Central memory CD8-positive, alpha-beta T cell (primary cell): ENCODE data around the gene NGLY1.

Source experiments
- ATAC-seq: fragments of 150-1000 bp; cut with Tn5 transposase; replicated peaks from 2 replicates; pipeline ENCODE4 v1.10.0; 2022; ENCODE audit warnings: mild to moderate bottlenecking, moderate FRiP score, moderate number of reproducible peaks; ENCODE audit not compliant: poor library complexity, severe bottlenecking; ENCODE audit errors: extremely low read depth
- DNase-seq, 2 donors: peaks; one replicate each; pipeline ENCODE4 v3.0.0; 2021; ENCODE audit warnings: low spot score in 2 of 2
- H3K27ac Mint-ChIP-seq: one replicate; pipeline ENCODE4 v1.8.0; 2022; ENCODE audit warnings: low read depth, mild to moderate bottlenecking, moderate library complexity, mixed read lengths
- H3K27me3 Mint-ChIP-seq: one replicate; pipeline ENCODE4 v1.8.0; 2022; ENCODE audit warnings: mixed read lengths
- H3K36me3 Mint-ChIP-seq: one replicate; pipeline ENCODE4 v1.8.0; 2022; ENCODE audit warnings: mild to moderate bottlenecking, moderate library complexity, mixed read lengths; ENCODE audit not compliant: insufficient read depth
- H3K4me1 Mint-ChIP-seq: one replicate; pipeline ENCODE4 v1.8.0; 2022; ENCODE audit warnings: mixed read lengths
- H3K4me3 Mint-ChIP-seq: one replicate; pipeline ENCODE4 v1.8.0; 2022; ENCODE audit warnings: mild to moderate bottlenecking, moderate library complexity, mixed read lengths
- H3K9me3 Mint-ChIP-seq: one replicate; pipeline ENCODE4 v1.8.0; 2022; ENCODE audit warnings: mixed read lengths

NGLY1 gene

DNA sequence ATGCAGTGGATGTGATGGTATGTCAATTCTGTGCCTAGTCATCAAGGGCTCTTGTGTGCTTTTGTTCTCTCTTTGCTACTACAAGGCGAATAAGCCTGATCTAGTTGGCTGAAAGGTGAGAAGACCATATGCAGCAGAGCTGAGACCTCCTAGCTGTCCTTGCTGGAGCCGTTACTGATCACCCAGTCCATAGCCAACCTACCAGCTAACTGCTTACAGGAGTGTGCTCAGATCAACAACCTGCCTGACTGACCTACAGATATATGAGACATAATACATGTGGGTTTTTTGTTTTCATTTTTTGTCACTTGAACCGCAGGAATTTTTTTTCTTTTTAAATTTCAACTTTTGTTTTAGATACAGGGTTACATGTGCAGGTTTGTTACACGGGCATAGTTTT, 29.4 kb upstream of the NGLY1 start:
- H3K27ac Mint-ChIP-seq = no peak overlapping the region
- H3K36me3 Mint-ChIP-seq = no peaks in the 10 kb centered on the region
- DNase-seq = no peak
- peaks cover 17% of the 10 kb centered on the region for H3K27me3 Mint-ChIP-seq
- H3K4me1 Mint-ChIP-seq = no peaks in the 10 kb centered on the region
- H3K4me3 Mint-ChIP-seq = no peak overlapping the region
- no peak for ATAC-seq
- H3K9me3 Mint-ChIP-seq = no peaks in the 10 kb centered on the region

GRCh38 chr3:25804676-25805075, 21.4 kb upstream of the NGLY1 start:
- Mint-ChIP-seq H3K27me3 (peaks cover 39% of the 10 kb centered on the region), H3K36me3 (no peaks in the 10 kb centered on the region), H3K4me3 (no peak overlapping the region), H3K9me3 (no peaks in the 10 kb centered on the region), H3K4me1 (no peaks in the 10 kb centered on the region), H3K27ac (no peak overlapping the region)
- DNase-seq (no peak), ATAC-seq (no peak)

DNA sequence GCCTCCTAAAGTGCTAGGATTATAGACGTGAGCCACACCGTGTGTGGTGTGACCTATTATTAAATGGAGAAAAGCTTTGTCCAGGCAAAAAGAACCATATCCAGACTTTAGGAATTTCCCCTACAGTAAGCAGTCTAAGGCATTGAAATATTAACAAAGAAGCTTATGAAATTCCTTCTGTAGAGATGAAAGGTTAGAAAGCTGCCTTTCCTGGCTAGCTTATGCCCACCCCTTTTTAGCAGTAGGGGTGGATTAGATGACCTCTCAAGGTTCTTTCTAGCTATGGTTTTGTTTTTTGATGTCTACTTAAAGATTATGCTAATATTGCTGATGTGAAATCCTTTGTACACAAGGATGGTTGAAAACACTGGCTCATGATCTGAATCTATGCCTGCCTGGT, 20.6 kb upstream of the NGLY1 start:
- H3K27ac Mint-ChIP-seq = no peak overlapping the region
- ATAC-seq = no peak
- no peaks in the 10 kb centered on the region for H3K36me3 Mint-ChIP-seq
- H3K9me3 Mint-ChIP-seq = no peaks in the 10 kb centered on the region
- H3K27me3 Mint-ChIP-seq = peaks cover 32% of the 10 kb centered on the region
- H3K4me3 Mint-ChIP-seq = no peak overlapping the region
- no peaks in the 10 kb centered on the region for H3K4me1 Mint-ChIP-seq
- no peak for DNase-seq

DNA sequence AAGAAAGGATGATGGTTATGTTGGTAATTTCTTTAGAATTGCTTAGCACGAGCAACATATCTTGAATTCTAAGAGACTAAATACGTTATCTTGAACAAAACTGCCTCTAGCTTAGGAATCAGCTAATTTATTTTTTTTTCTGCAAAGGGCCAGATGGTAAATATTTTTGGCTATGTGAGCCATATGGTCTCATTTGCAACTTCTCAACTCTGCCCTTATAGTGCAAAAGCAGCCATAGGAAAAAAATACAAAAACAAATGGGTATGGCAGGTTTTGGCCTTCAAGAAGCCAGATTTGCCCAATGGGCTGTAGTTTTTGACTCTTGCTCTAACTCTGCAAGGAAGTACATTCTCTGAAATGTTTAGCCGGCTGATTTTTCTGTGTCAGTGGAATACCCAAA, 18.5 kb upstream of the NGLY1 start:
- DNase-seq = no peak
- Mint-ChIP-seq H3K9me3 (no peaks in the 10 kb centered on the region), H3K27me3 (peaks cover 19% of the 10 kb centered on the region), H3K4me1 (no peaks in the 10 kb centered on the region), H3K27ac (no peak overlapping the region), H3K4me3 (no peak overlapping the region), H3K36me3 (no peaks in the 10 kb centered on the region)
- ATAC-seq = no peak

GRCh38 chr3:25789596-25790556, 6.6 kb upstream of the NGLY1 start, which contains the start of gene OXSM:
Gene OXSM, plus strand, starts transcription at chr3:25790090. Its CDS starts 931 bp downstream, at chr3:25791021.
- peak; percentile 85 for ATAC-seq

DNA sequence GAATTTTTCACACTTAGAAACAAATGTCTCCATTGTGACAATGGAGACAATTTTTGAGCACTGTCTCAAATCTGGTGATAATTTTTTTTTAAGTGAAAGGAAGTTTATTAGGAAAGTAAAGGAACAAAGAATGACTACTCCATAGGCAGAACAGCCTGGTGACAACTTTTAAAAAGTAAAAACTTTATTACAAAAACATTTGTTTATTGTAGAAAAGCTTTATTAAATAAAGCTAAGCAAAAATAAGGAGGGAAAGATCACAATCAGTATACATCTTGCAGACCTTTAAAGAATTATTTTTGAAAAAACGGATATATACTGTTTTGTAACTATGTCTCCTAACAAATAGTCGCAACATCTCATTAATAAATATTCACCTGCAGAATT, 6.0 kb upstream of the NGLY1 start:
- Mint-ChIP-seq H3K27ac (peak overlapping the region; percentile 98), H3K4me3 (peak overlapping the region; percentile 99), H3K9me3 (no peaks in the 10 kb centered on the region), H3K36me3 (peaks cover 5% of the 10 kb centered on the region), H3K4me1 (peaks cover 15% of the 10 kb centered on the region), H3K27me3 (no peaks in the 10 kb centered on the region)
- DNase-seq (no peak), ATAC-seq (no peak)

More at GRCh38 chr3:25789596-25790556, 6.6 kb upstream of the NGLY1 start, which contains the start of gene OXSM:
- peak; percentile 70 to 82 for DNase-seq
- Mint-ChIP-seq H3K9me3 (no peaks in the 10 kb centered on the region), H3K4me1 (peaks cover 13% of the 10 kb centered on the region), H3K27ac (peak within 1 kb of the TSS; percentile 98), H3K27me3 (no peaks in the 10 kb centered on the region), H3K36me3 (peaks cover 7% of the 10 kb centered on the region), H3K4me3 (peak within 1 kb of the TSS; percentile 99)

DNA sequence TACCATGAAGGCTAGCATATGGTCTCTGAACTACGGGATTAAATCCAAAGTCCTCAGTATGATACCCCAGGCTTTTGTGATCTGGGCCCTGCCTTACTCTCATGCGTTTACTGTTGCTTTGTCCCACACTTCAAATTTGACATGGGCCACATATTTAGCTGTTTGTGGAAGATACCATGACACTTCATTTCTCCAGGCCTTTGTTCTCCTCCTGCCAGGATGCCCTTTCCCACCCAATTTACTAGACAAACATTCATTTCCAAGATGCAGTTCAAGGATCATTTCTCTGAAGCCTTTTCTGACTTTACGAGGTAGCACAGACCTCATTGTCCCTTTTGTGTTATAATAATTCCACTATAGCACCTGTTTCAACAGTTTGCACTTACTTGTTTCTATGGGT, 4.4 kb upstream of the NGLY1 start:
- Mint-ChIP-seq H3K9me3 (no peaks in the 10 kb centered on the region), H3K4me1 (peaks cover 22% of the 10 kb centered on the region), H3K4me3 (no peak overlapping the region), H3K27ac (no peak overlapping the region), H3K36me3 (peaks cover 5% of the 10 kb centered on the region), H3K27me3 (no peaks in the 10 kb centered on the region)
- ATAC-seq (no peak), DNase-seq (no peak)

GRCh38 chr3:25785826-25786225, 2.6 kb upstream of the NGLY1 start:
- H3K4me3 Mint-ChIP-seq = no peak overlapping the region

GRCh38 chr3:25784971-25785370, 1.7 kb upstream of the NGLY1 start:
- Mint-ChIP-seq H3K9me3 (no peaks in the 10 kb centered on the region), H3K36me3 (peaks cover 9% of the 10 kb centered on the region), H3K27ac (no peak overlapping the region), H3K27me3 (no peaks in the 10 kb centered on the region), H3K4me1 (peaks cover 34% of the 10 kb centered on the region), H3K4me3 (peak overlapping the region; percentile 83)
- DNase-seq = no peak
- no peak for ATAC-seq

More at GRCh38 chr3:25785826-25786225, 2.6 kb upstream of the NGLY1 start:
- Mint-ChIP-seq H3K36me3 (peaks cover 10% of the 10 kb centered on the region), H3K27me3 (no peaks in the 10 kb centered on the region), H3K9me3 (no peaks in the 10 kb centered on the region), H3K27ac (no peak overlapping the region), H3K4me1 (peaks cover 34% of the 10 kb centered on the region)
- no peak for ATAC-seq
- no peak for DNase-seq

- DNase-seq (no peak), ATAC-seq (peak; percentile 3)
- Mint-ChIP-seq H3K9me3 (no peaks in the 10 kb centered on the region), H3K36me3 (peaks cover 9% of the 10 kb centered on the region), H3K27me3 (no peaks in the 10 kb centered on the region), H3K4me3 (peak overlapping the region; percentile 83), H3K4me1 (peaks cover 34% of the 10 kb centered on the region), H3K27ac (peak overlapping the region; percentile 44)
Observed at GRCh38 chr3:25783661-25784512, 644 bp upstream of the NGLY1 start.

DNA sequence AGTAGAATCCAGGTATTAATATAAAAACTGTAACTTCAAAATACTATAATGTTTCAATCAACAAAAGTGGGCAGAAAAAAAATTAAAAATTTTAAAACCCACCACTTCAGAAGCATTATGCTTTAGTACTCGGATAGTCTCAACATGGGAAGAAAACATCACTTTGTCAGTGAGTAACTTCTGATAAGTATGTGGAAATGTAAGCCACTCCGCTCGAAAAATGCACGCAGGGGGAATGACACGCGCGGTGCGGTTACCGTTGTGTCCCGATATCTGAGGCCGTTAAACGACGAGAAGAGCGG, 656 bp downstream of the NGLY1 start:
- Mint-ChIP-seq H3K27me3 (no peaks in the 10 kb centered on the region), H3K27ac (peak overlapping the region; percentile 71), H3K36me3 (peaks cover 18% of the 10 kb centered on the region), H3K9me3 (no peaks in the 10 kb centered on the region), H3K4me1 (peaks cover 36% of the 10 kb centered on the region), H3K4me3 (peak overlapping the region; percentile 83)
- DNase-seq = no peak
- no peak for ATAC-seq

DNA sequence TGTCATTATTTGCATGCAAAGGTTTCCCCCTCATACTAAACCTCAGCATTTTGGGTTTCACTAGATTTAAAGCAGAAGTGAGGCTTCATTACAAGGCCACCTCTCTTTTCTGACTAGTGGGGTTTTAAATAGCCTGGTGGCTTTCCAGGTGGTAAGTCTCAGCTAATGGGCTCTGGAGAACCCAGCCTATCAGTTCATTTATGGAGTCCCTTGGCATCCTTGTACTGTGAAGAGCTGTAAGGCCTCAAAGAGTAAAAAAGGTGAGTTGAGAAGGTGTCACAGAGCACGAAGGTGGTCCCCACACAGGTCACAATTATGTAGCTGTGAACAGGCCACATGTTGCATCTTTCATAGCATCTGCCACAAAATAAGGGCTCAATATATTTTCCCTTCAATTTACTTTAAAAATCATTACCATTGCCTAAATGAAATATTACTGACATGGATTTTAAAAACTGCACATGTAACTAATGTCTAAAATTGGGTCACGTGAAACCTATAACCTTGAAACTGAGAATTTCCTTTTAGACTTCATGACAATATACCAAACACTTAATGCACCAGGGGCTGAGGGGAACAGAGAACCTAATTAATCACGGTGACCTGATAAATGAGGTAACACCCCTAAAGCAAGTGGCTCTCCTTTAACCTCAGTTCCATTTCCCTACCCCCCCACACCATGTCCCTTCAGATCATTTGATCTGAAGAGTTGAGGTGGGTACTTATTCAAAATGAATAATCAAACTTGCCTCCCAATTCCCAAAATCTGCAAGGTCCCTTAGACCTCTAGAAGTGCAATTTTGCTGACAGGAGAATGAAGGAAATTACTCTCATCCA, 1.3 kb downstream of the NGLY1 start:
- Mint-ChIP-seq H3K36me3 (peaks cover 22% of the 10 kb centered on the region), H3K4me1 (peaks cover 40% of the 10 kb centered on the region), H3K9me3 (no peaks in the 10 kb centered on the region), H3K27ac (peak overlapping the region; percentile 71), H3K4me3 (peak overlapping the region; percentile 83), H3K27me3 (no peaks in the 10 kb centered on the region)
- DNase-seq (no peak), ATAC-seq (no peak)
